ENCODE measurements around the gene SLC25A38. TPM values are rescaled to one million over a fixed set of nuclear protein-coding genes. Genes with fewer than 3 reads are reported as not detected.
"Not testable (repeated sequence)": the region's sequence is repeated elsewhere in the genome, so short reads cannot be mapped to it uniquely, and the experiment has no call there.

Gene SLC25A38
- total RNA-seq, 1 donor from 2014 or later = 38.2 TPM

GRCh38 chr3:39353168-39353927 lies 29.8 kb upstream of the SLC25A38 start:
- H3K36me3 Mint-ChIP-seq (ENCODE audit: low read depth); H3K27me3 Mint-ChIP-seq; H3K4me3 Mint-ChIP-seq; H3K9me3 Mint-ChIP-seq; H3K27ac Mint-ChIP-seq; intact Hi-C loops (cut with micrococcal nuclease): not testable (repeated sequence)
- peak; percentile 31 for DNase-seq
- peaks cover 32% of the 10 kb centered on the region for H3K4me1 Mint-ChIP-seq

GRCh38 chr3:39358333-39358732 lies 24.8 kb upstream of the SLC25A38 start:
- intact Hi-C loops (cut with micrococcal nuclease) = no loop called here
- H3K27me3 Mint-ChIP-seq = peaks cover 3% of the 10 kb centered on the region
- H3K4me1 Mint-ChIP-seq = peaks cover 54% of the 10 kb centered on the region

DNA sequence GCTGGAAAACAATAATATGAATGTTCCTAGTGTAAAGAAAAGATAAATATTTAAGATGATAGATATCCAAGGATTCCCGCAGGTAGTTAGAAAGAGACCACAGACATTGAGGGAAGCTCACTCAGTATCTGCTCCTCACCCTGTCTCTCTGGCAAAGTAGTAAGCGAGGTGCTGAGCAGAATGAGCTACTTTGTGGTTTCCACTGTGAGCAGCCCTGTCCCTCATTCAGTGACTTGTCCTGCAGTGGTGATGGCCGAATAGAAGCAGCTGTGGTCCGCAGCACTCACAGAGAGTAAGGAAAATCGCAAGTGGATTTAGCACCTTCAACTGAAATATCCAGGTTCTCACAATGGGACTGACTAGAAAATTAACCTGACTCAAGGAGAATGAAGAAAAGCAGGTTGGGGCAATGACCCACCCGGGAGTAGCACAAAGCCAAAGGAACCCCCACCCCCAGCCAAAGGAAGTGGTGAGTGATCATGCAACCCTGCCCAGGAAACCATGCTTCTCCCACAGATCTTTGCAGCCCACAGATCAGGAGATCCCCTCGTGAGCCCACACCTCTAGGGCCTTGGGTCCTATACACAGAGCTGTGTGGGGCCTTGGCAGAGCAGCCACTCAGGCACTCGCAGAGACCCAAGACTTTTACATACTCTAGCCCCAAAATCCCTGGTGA lies 21.8 kb upstream of the SLC25A38 start:
- Mint-ChIP-seq H3K27me3 (peaks cover 9% of the 10 kb centered on the region), H3K36me3 (ENCODE audit: low read depth) (peaks cover 11% of the 10 kb centered on the region), H3K4me3 (peak overlapping the region; percentile 80), H3K4me1 (peaks cover 63% of the 10 kb centered on the region), H3K9me3 (peaks cover 14% of the 10 kb centered on the region), H3K27ac (peak overlapping the region; percentile 93)
- peak; percentile 90 for DNase-seq
- intact Hi-C loops (cut with micrococcal nuclease) = loop anchor here (1.0 kb wide), 3 partner anchors 14 to 33 kb away; partner anchors contain the start of gene SLC25A38

More at GRCh38 chr3:39358333-39358732, 24.8 kb upstream of the SLC25A38 start:
- peak; percentile 69 for DNase-seq
- H3K4me3 Mint-ChIP-seq = peak overlapping the region; percentile 7
- peaks cover 5% of the 10 kb centered on the region for H3K9me3 Mint-ChIP-seq
- H3K36me3 Mint-ChIP-seq (ENCODE audit: low read depth) = peaks cover 11% of the 10 kb centered on the region
- H3K27ac Mint-ChIP-seq = no peak overlapping the region

DNA sequence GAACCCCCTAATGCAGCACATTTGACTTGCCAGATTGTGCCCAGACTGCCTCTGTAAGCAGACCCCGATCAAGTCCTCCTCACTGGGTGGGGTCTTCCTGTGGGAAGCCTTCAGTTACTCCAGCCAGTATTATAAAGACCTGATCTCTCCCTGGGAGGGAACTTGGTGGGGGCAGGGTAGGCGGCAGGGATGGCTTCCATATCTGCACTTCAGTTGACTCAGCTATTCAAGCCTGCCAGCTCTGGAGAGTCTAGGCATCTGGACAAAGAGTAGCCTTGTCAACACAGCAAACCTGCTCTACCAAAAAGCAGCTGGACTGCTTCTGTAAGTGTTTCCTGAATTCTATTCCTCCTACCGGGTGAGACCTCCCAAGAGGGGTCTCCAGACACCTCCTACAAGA lies 21.0 kb upstream of the SLC25A38 start:
- Mint-ChIP-seq H3K36me3 (ENCODE audit: low read depth) (peaks cover 11% of the 10 kb centered on the region), H3K4me3 (peak overlapping the region; percentile 80), H3K27ac (peak overlapping the region; percentile 93), H3K4me1 (peaks cover 60% of the 10 kb centered on the region), H3K9me3 (peaks cover 14% of the 10 kb centered on the region), H3K27me3 (peaks cover 9% of the 10 kb centered on the region)
- no peak for DNase-seq
- intact Hi-C loops (cut with micrococcal nuclease) = no loop called here

GRCh38 chr3:39362812-39363211 lies 20.4 kb upstream of the SLC25A38 start:
- peaks cover 10% of the 10 kb centered on the region for H3K27me3 Mint-ChIP-seq
- peaks cover 14% of the 10 kb centered on the region for H3K9me3 Mint-ChIP-seq
- DNase-seq = no peak
- H3K4me1 Mint-ChIP-seq = peaks cover 54% of the 10 kb centered on the region
- peaks cover 11% of the 10 kb centered on the region for H3K36me3 Mint-ChIP-seq (ENCODE audit: low read depth)
- intact Hi-C loops (cut with micrococcal nuclease) = no loop called here
- H3K4me3 Mint-ChIP-seq = peak overlapping the region; percentile 80
- H3K27ac Mint-ChIP-seq = peak overlapping the region; percentile 93

GRCh38 chr3:39370450-39370849 lies 12.7 kb upstream of the SLC25A38 start:
- Mint-ChIP-seq H3K9me3 (peaks cover 18% of the 10 kb centered on the region), H3K27me3 (peaks cover 16% of the 10 kb centered on the region), H3K36me3 (ENCODE audit: low read depth) (peaks cover 13% of the 10 kb centered on the region)
- DNase-seq; H3K4me1 Mint-ChIP-seq; intact Hi-C loops (cut with micrococcal nuclease); H3K27ac Mint-ChIP-seq; H3K4me3 Mint-ChIP-seq: not testable (repeated sequence)

DNA sequence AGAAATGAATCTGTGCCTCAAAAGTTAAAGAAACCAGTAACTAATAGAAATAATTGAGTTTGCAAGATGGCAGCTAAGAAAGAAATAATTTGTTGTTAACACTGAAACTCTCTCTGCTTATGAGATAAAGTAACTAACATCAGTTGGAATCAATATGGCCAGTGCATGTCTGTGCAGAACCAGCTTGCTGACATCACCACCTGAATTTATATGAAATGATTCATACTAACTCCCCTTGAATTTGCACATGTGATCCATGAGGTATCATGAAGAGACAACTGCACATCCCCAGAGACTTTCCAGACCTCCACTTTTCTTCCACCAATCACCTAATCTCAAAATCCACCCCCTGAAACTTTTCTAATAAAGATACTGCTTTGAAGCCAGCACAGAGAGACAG lies 10.3 kb upstream of the SLC25A38 start:
- Mint-ChIP-seq H3K4me3 (no peak overlapping the region), H3K27me3 (peaks cover 14% of the 10 kb centered on the region), H3K9me3 (peaks cover 18% of the 10 kb centered on the region), H3K4me1 (peaks cover 15% of the 10 kb centered on the region), H3K27ac (no peak overlapping the region), H3K36me3 (ENCODE audit: low read depth) (peaks cover 12% of the 10 kb centered on the region)
- no peak for DNase-seq
- intact Hi-C loops (cut with micrococcal nuclease) = no loop called here

DNA sequence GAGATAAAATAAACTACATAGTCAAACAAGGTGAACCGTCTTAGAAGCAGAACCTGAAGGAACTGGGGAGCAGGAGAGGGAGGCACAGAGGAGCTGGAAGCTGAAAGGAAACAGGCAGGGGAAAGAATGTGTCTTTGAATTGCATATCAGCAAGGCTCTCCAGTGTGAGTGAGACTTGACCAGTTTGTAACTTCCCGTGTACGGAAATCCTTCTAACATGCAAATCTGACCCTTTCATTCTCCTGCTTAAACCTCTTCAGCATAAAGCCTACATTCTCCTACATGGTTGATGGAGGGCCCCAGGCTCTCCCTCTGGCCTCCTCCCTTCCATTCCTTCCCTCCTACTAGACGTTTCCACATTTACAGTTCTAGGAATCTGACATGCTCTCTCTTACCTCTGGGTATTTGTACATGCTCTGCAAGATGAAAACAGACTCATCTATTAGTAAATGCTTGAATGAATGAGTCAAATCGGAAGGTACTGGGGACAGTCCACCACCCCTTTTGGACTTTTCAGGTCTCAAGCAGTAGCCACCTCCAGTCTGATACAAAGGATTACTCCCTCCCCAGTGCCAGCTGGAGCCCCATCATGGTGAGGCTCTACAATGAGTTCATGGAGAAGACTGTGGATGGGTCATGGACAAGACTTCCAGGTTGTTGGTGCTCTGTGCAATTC lies 6.1 kb upstream of the SLC25A38 start:
- no peak for DNase-seq
- Mint-ChIP-seq H3K27me3 (no peaks in the 10 kb centered on the region), H3K36me3 (ENCODE audit: low read depth) (peaks cover 8% of the 10 kb centered on the region), H3K27ac (no peak overlapping the region), H3K9me3 (no peaks in the 10 kb centered on the region), H3K4me1 (peaks cover 17% of the 10 kb centered on the region), H3K4me3 (no peak overlapping the region)
- intact Hi-C loops (cut with micrococcal nuclease) = no loop called here

GRCh38 chr3:39378088-39378487 lies 5.1 kb upstream of the SLC25A38 start:
- no peaks in the 10 kb centered on the region for H3K9me3 Mint-ChIP-seq
- H3K27me3 Mint-ChIP-seq = no peaks in the 10 kb centered on the region
- H3K4me1 Mint-ChIP-seq = peaks cover 18% of the 10 kb centered on the region
- DNase-seq = peak; percentile 91
- intact Hi-C loops (cut with micrococcal nuclease) = loop anchor here (1.0 kb wide), 2 partner anchors 50 to 86 kb away; no protein-coding TSS in a partner anchor
- H3K4me3 Mint-ChIP-seq = no peak overlapping the region
- peaks cover 2% of the 10 kb centered on the region for H3K36me3 Mint-ChIP-seq (ENCODE audit: low read depth)
- no peak overlapping the region for H3K27ac Mint-ChIP-seq

GRCh38 chr3:39378957-39379777 lies 4.0 kb upstream of the SLC25A38 start:
- H3K36me3 Mint-ChIP-seq (ENCODE audit: low read depth) = peaks cover 5% of the 10 kb centered on the region
- H3K9me3 Mint-ChIP-seq = no peaks in the 10 kb centered on the region
- no peak overlapping the region for H3K4me3 Mint-ChIP-seq
- intact Hi-C loops (cut with micrococcal nuclease) = loop anchor here (1.0 kb wide), 2 partner anchors 51 to 87 kb away; no protein-coding TSS in a partner anchor
- peak; percentile 45 for DNase-seq
- H3K27me3 Mint-ChIP-seq = no peaks in the 10 kb centered on the region
- H3K4me1 Mint-ChIP-seq = peaks cover 21% of the 10 kb centered on the region
- H3K27ac Mint-ChIP-seq = no peak overlapping the region

- no peak for DNase-seq
- intact Hi-C loops (cut with micrococcal nuclease) = loop anchor here (5.0 kb wide), 4 partner anchors 172 to 327 kb away; partner anchors contain the start of genes GORASP1, SCN11A, TTC21A and WDR48
- H3K27ac Mint-ChIP-seq = no peak overlapping the region
Observed at GRCh38 chr3:39379778-39380155, 3.4 kb upstream of the SLC25A38 start.

GRCh38 chr3:39381432-39381831 lies 1.7 kb upstream of the SLC25A38 start:
- DNase-seq = no peak
- Mint-ChIP-seq H3K27me3 (no peaks in the 10 kb centered on the region), H3K9me3 (no peaks in the 10 kb centered on the region), H3K4me3 (peak overlapping the region; percentile 27), H3K27ac (peak overlapping the region; percentile 15), H3K36me3 (ENCODE audit: low read depth) (peaks cover 7% of the 10 kb centered on the region), H3K4me1 (peaks cover 30% of the 10 kb centered on the region)
- intact Hi-C loops (cut with micrococcal nuclease) = loop anchor here (5.0 kb wide), 4 partner anchors 174 to 329 kb away; partner anchors contain the start of genes GORASP1, SCN11A, TTC21A and WDR48

More at GRCh38 chr3:39379778-39380155, 3.4 kb upstream of the SLC25A38 start:
- H3K9me3 Mint-ChIP-seq = no peaks in the 10 kb centered on the region
- no peaks in the 10 kb centered on the region for H3K27me3 Mint-ChIP-seq
- no peak overlapping the region for H3K4me3 Mint-ChIP-seq
- peaks cover 22% of the 10 kb centered on the region for H3K4me1 Mint-ChIP-seq
- H3K36me3 Mint-ChIP-seq (ENCODE audit: low read depth) = peaks cover 5% of the 10 kb centered on the region

All from activated CD4-positive, alpha-beta T cell treated with anti-CD3 and anti-CD28 coated beads, Interleukin-2, amount 10 ng/mL, durations not matched to agents 24 days and 14 days (primary cell).